H1 (cell line): ENCODE data around the gene TELO2. TPM values are rescaled to one million over a fixed set of nuclear protein-coding genes. Genes with fewer than 3 reads are reported as not detected.

Experiments
- CTCF ChIA-PET: fragments of 300-600 bp; sonication (Branson Sonifier 250); formaldehyde crosslinking; loops from one replicate; lab custom pipeline; 2021; ENCODE audit not compliant: partially characterized antibody; lab: Charles Lee
- POLR2A ChIA-PET: fragments of 300-600 bp; sonication (Branson Sonifier 250); formaldehyde crosslinking; loops from one replicate; lab custom pipeline; 2021; ENCODE audit warnings: inconsistent platforms; ENCODE audit not compliant: partially characterized antibody; lab: Charles Lee
- DNase-seq, 2 experiments: peaks; one replicate each; pipeline versions ENCODE4 v3.0.0 to v3.0.0-alpha.2; 2010 to 2022; ENCODE audit warnings: low spot score in 2 of 2, low read depth in 1 of 2, mixed read lengths in 1 of 2
- FAIRE-seq: peaks from 2 replicates; lab custom pipeline; 2011; peaks lifted over from hg19 to GRCh38; lab: Jason Lieb, UNC
- H2AFZ ChIP-seq: 2 replicates; pipeline ENCODE4 v1.8.1; 2012; ENCODE audit warnings: low read length, inconsistent platforms
- H2AK5ac ChIP-seq: 2 replicates; pipeline ENCODE4 v1.6.1; 2013; ENCODE audit warnings: low read depth, low read length
- H2BK120ac ChIP-seq: replicated peaks from 2 replicates; pipeline ENCODE3; 2013; ENCODE audit warnings: low read depth, low read length, inconsistent platforms
- H2BK12ac ChIP-seq: 2 replicates; pipeline ENCODE4 v1.6.1; 2013; ENCODE audit warnings: low read depth, low read length
- H2BK15ac ChIP-seq: 2 replicates; pipeline ENCODE4 v1.6.1; 2013; ENCODE audit warnings: low read length
- H2BK20ac ChIP-seq: 2 replicates; pipeline ENCODE4 v1.6.1; 2013; ENCODE audit warnings: low read length
- H2BK5ac ChIP-seq: 2 replicates; pipeline ENCODE4 v1.6.1; 2013; ENCODE audit warnings: low read depth, low read length
- H3K14ac ChIP-seq: 2 replicates; pipeline ENCODE4 v1.6.1; 2013; ENCODE audit warnings: inconsistent platforms; ENCODE audit not compliant: insufficient read length
- H3K18ac ChIP-seq: 2 replicates; pipeline ENCODE4 v1.6.1; 2013; ENCODE audit warnings: low read length; ENCODE audit errors: extremely low read depth
- H3K23ac ChIP-seq: 2 replicates; pipeline ENCODE4 v1.6.1; 2013; ENCODE audit warnings: inconsistent platforms; ENCODE audit not compliant: insufficient read length
- H3K23me2 ChIP-seq: 2 replicates; pipeline ENCODE4 v1.6.1; 2013; ENCODE audit warnings: low read depth, low read length
- H3K27ac ChIP-seq: 2 replicates; pipeline ENCODE4 v1.6.1; 2011; ENCODE audit warnings: low read depth, low read length, inconsistent platforms
- H3K27me3 ChIP-seq, 4 experiments: replicated peaks in 1 of 4; 1 replicate in 1 of 4; 2 replicates in 3 of 4; pipeline versions ENCODE4 v1.6.1 to v1.8.1; 2011 to 2013; ENCODE audit warnings: low read length in 3 of 4, mild to moderate bottlenecking in 3 of 4, inconsistent platforms in 2 of 4, mixed read lengths in 2 of 4, moderate library complexity in 1 of 4; ENCODE audit not compliant: control insufficient read depth in 3 of 4, insufficient read depth in 3 of 4; ENCODE audit errors: extremely low read depth in 1 of 4
- H3K36me3 ChIP-seq, 4 experiments: 2 replicates each; pipeline versions ENCODE4 v1.6.1 to v1.8.1; 2011 to 2013; ENCODE audit warnings: mild to moderate bottlenecking in 4 of 4, low read length in 3 of 4, moderate library complexity in 2 of 4, control low read depth in 1 of 4, inconsistent platforms in 1 of 4; ENCODE audit not compliant: insufficient read depth in 4 of 4, control insufficient read depth in 2 of 4
- H3K4ac ChIP-seq: replicated peaks from 2 replicates; pipeline ENCODE3; 2013; ENCODE audit warnings: low read length, low read depth, mixed read lengths, inconsistent platforms; ENCODE audit not compliant: insufficient read length
- H3K4me1 ChIP-seq, 4 experiments: replicated peaks in 1 of 4; 1 replicate in 1 of 4; 2 replicates in 3 of 4; pipeline versions ENCODE4 v1.6.1 to v1.8.1; 2011 to 2013; ENCODE audit warnings: low read length in 3 of 4, inconsistent platforms in 2 of 4, mixed read lengths in 1 of 4; ENCODE audit not compliant: insufficient read depth in 4 of 4, control insufficient read depth in 3 of 4
- H3K4me2 ChIP-seq, 2 experiments: 2 replicates each; pipeline versions ENCODE4 v1.6.1 to v1.8.1; 2011 to 2013; ENCODE audit warnings: low read depth in 2 of 2, low read length in 2 of 2, control low read depth in 1 of 2, inconsistent platforms in 1 of 2, mild to moderate bottlenecking in 1 of 2; ENCODE audit not compliant: insufficient read depth in 1 of 2
- H3K4me3 ChIP-seq, 4 experiments: fragments of 200-600, 300-600 bp in 1 of 4; sonication (generic), shearing (Covaris generic), sonication (Bioruptor Twin) in 1 of 4; 2 replicates each; pipeline versions ENCODE4 v1.5.1 to v1.8.1; 2011 to 2016; ENCODE audit warnings: low read length in 4 of 4, low read depth in 3 of 4, control low read depth in 2 of 4, inconsistent platforms in 2 of 4, mild to moderate bottlenecking in 2 of 4, mixed read lengths in 1 of 4, moderate library complexity in 1 of 4; ENCODE audit not compliant: insufficient read depth in 2 of 4; ENCODE audit errors: extremely low read depth in 1 of 4
- H3K56ac ChIP-seq: replicated peaks from 2 replicates; pipeline ENCODE3; 2013; ENCODE audit warnings: low read depth, mild to moderate bottlenecking, mixed read lengths, low read length, inconsistent platforms; ENCODE audit not compliant: insufficient read length
- H3K79me1 ChIP-seq: 2 replicates; pipeline ENCODE4 v1.6.1; 2013; ENCODE audit warnings: low read depth, low read length, control low read depth
- H3K79me2 ChIP-seq, 2 experiments: 2 replicates each; pipeline versions ENCODE4 v1.6.1 to v1.8.1; 2012 to 2013; ENCODE audit warnings: low read length in 2 of 2, mild to moderate bottlenecking in 2 of 2, inconsistent platforms in 1 of 2; ENCODE audit not compliant: insufficient read depth in 2 of 2, control insufficient read depth in 1 of 2
- H3K9ac ChIP-seq, 4 experiments: replicated peaks in 1 of 4; 1 replicate in 1 of 4; 2 replicates in 3 of 4; pipeline versions ENCODE4 v1.6.1 to v1.8.1; 2011 to 2013; ENCODE audit warnings: low read depth in 3 of 4, low read length in 3 of 4, control low read depth in 2 of 4, mild to moderate bottlenecking in 2 of 4, moderate library complexity in 2 of 4, inconsistent platforms in 1 of 4; ENCODE audit errors: extremely low read depth in 1 of 4
- H3K9me3 ChIP-seq, 2 experiments: 2 replicates each; pipeline versions ENCODE4 v1.6.1 to v1.8.1; 2012 to 2013; ENCODE audit warnings: mild to moderate bottlenecking in 2 of 2, moderate library complexity in 2 of 2, control low read depth in 1 of 2, inconsistent platforms in 1 of 2, low read depth in 1 of 2, low read length in 1 of 2, mixed read lengths in 1 of 2; ENCODE audit not compliant: insufficient read depth in 2 of 2
- H4K20me1 ChIP-seq, 2 experiments: replicated peaks in 1 of 2; 2 replicates each; pipeline versions ENCODE3 to v1.8.1; 2011 to 2013; ENCODE audit warnings: inconsistent platforms in 2 of 2, low read length in 2 of 2, mild to moderate bottlenecking in 1 of 2; ENCODE audit not compliant: insufficient read depth in 2 of 2, control insufficient read depth in 1 of 2
- H4K5ac ChIP-seq: 2 replicates; pipeline ENCODE4 v1.6.1; 2013; ENCODE audit warnings: low read length, low read depth, mixed read lengths, inconsistent platforms; ENCODE audit not compliant: insufficient read length
- H4K8ac ChIP-seq: 2 replicates; pipeline ENCODE4 v1.8.0; 2013; ENCODE audit warnings: mild to moderate bottlenecking, moderate library complexity, low read length, inconsistent platforms; ENCODE audit not compliant: insufficient read depth; ENCODE audit errors: extremely low read depth
- H4K91ac ChIP-seq: replicated peaks from 2 replicates; pipeline ENCODE3; 2013; ENCODE audit warnings: low read length, mixed read lengths, inconsistent platforms; ENCODE audit not compliant: insufficient read length
- KDM5A ChIP-seq: fragments of 200-600 bp; IDR thresholded peaks from 2 replicates; pipeline ENCODE4 v1.7.1; 2012; ENCODE audit warnings: mild to moderate bottlenecking, low read length, inconsistent platforms, mixed read lengths
- PHF8 ChIP-seq: fragments of 200-600 bp; sonication (generic); conservative IDR thresholded peaks from 2 replicates; pipeline ENCODE4 v1.7.1; 2012; ENCODE audit warnings: low read depth, mild to moderate bottlenecking, inconsistent platforms, low read length, moderate library complexity
- WGBS, 2 experiments: shearing (Covaris generic) in 1 of 2; methylation state at CpG; one replicate each; pipeline versions ENCODE4 v1.1.6 to v1.1.7; 2013 to 2015; ENCODE audit warnings: low lambda C conversion rate in 2 of 2, mixed read lengths in 2 of 2, inconsistent platforms in 1 of 2, low coverage in 1 of 2, missing lambda C conversion rate in 1 of 2; ENCODE audit not compliant: insufficient replicate concordance in 2 of 2, insufficient coverage in 1 of 2, insufficient read length in 1 of 2; ENCODE audit errors: extremely low coverage in 1 of 2, missing lambda C conversion rate in 1 of 2; 5-methylcytosine and 5-hydroxymethylcytosine counted together
- polyA plus RNA-seq, 7 experiments: library from polyadenylated mRNA; depleted of rRNA in 3 of 7; stranded (reverse) in 5 of 7; unstranded in 2 of 7; fragments of >200 nt in 5 of 7; fragments of 200-250 nt in 2 of 7; gene quantifications; 1 replicate in 5 of 7; 2 replicates in 1 of 7; 4 replicates in 1 of 7; pipeline versions ENCODE4 v1.2.1 to v1.2.3, GENCODE V29; 2011 to 2013; ENCODE audit warnings: missing spikeins in 2 of 7, mixed read lengths in 2 of 7
- total RNA-seq: library from RNA; stranded (reverse); fragmentation: NEBNext Ultra II Directional; extraction: Animal tissue kit (Norgen Biotek cat#: 25700); gene quantifications from 2 replicates; pipeline ENCODE4 v1.2.1, GENCODE V29; 2021

TELO2 gene
- total and polyA plus RNA-seq, 2 of the 8 experiments (the other 6 are each of a cell fraction or from before 2014, with no cell fraction given), result 39.3 to 64.8 TPM

- Histone ChIP-seq H3K9ac (no peak overlapping the region), H2BK5ac (no peak overlapping the region), H3K56ac (no peak overlapping the region), H2BK120ac (no peak overlapping the region), H3K4me2 (no peak overlapping the region), H2BK20ac (no peak overlapping the region), H4K20me1 (peaks cover 1 to 3% of the 10 kb centered on the region in 2 experiments), H4K8ac (no peak overlapping the region), H3K14ac (no peak overlapping the region), H3K79me2 (no peaks in the 10 kb centered on the region), H3K27me3 (no peaks in the 10 kb centered on the region), H3K4me3 (no peak overlapping the region), H3K36me3 (peaks cover 0 to 7% (median 4%) of the 10 kb centered on the region in 4 experiments; a peak in 4 of 8 replicates), H3K4ac (no peak overlapping the region), H3K9me3 (no peaks in the 10 kb centered on the region), H2AFZ (no peak overlapping the region), H2BK15ac (no peak overlapping the region), H3K79me1 (no peaks in the 10 kb centered on the region; the same call in 1 of the 2 replicates), H2AK5ac (no peak overlapping the region), H3K23me2 (no peaks in the 10 kb centered on the region), H2BK12ac (no peak overlapping the region), H4K5ac (no peak overlapping the region), H4K91ac (no peak overlapping the region), H3K18ac (no peak overlapping the region), H3K27ac (no peak overlapping the region), H3K4me1 (peaks cover 0 to 3% (median 0%) of the 10 kb centered on the region in 4 experiments; a peak in 1 of 7 replicates), H3K23ac (no peak overlapping the region)
- POLR2A ChIA-PET, result no interaction called here
- DNase-seq, result no peak
- WGBS, 2 experiments, result 89% methylated on average over 19 of the region's 19 CpGs; no CpG with 5 or more reads in 1 of the 2 experiments
- CTCF ChIA-PET, result no interaction called here
- no peak for FAIRE-seq
- TF ChIP-seq KDM5A (no peak), PHF8 (no peak)
These were observed 61.0 kb downstream of the TELO2 start for GRCh38 chr16:1553946-1554825.
